Endodermal cell (in vitro differentiated cells): Measurements from ENCODE around the gene SOX15. TPM values are rescaled to one million over a fixed set of nuclear protein-coding genes. Genes with fewer than 3 reads are reported as not detected.

ENCODE experiments used
- DNase-seq: peaks from one replicate; pipeline ENCODE4 v3.0.0-alpha.2; 2017
- H3K27ac ChIP-seq: 2 replicates; pipeline ENCODE4 v1.5.1; 2013; ENCODE audit warnings: mild to moderate bottlenecking, low read depth, low read length, moderate library complexity
- H3K27me3 ChIP-seq: 2 replicates; pipeline ENCODE4 v1.6.1; 2013; ENCODE audit warnings: mild to moderate bottlenecking, low read length, moderate library complexity; ENCODE audit not compliant: insufficient read depth, control insufficient read depth, poor library complexity, severe bottlenecking
- H3K36me3 ChIP-seq: 2 replicates; pipeline ENCODE4 v1.7.0; 2013; ENCODE audit warnings: mild to moderate bottlenecking, low read length, moderate library complexity; ENCODE audit not compliant: control insufficient read depth, insufficient read depth
- H3K4me1 ChIP-seq: one replicate; pipeline ENCODE4 v1.7.0; 2013; ENCODE audit warnings: low read length; ENCODE audit not compliant: control insufficient read depth, insufficient read depth
- H3K4me3 ChIP-seq: 2 replicates; pipeline ENCODE4 v1.5.1; 2013; ENCODE audit warnings: mild to moderate bottlenecking, low read length, moderate library complexity
- H3K9ac ChIP-seq: 2 replicates; pipeline ENCODE4 v1.6.1; 2013; ENCODE audit warnings: mild to moderate bottlenecking, low read length, moderate library complexity; ENCODE audit not compliant: poor library complexity, severe bottlenecking; ENCODE audit errors: extremely low read depth
- H3K9me3 ChIP-seq: 2 replicates; pipeline ENCODE4 v1.6.1; 2013; ENCODE audit warnings: mild to moderate bottlenecking, low read length, moderate library complexity; ENCODE audit not compliant: control insufficient read depth
- H3K27ac Mint-ChIP-seq: 2 replicates; pipeline ENCODE4 v1.8.0; 2020; ENCODE audit warnings: mixed read lengths
- H3K27me3 Mint-ChIP-seq: 2 replicates; pipeline ENCODE4 v1.8.0; 2021; ENCODE audit warnings: mild to moderate bottlenecking, mixed read lengths; ENCODE audit not compliant: insufficient read depth
- H3K36me3 Mint-ChIP-seq: 2 replicates; pipeline ENCODE4 v1.8.0; 2020; ENCODE audit warnings: low read depth, mixed read lengths
- H3K4me1 Mint-ChIP-seq: 2 replicates; pipeline ENCODE4 v1.8.0; 2020; ENCODE audit warnings: mixed read lengths
- H3K4me3 Mint-ChIP-seq: 2 replicates; pipeline ENCODE4 v1.8.0; 2020; ENCODE audit warnings: mild to moderate bottlenecking, moderate library complexity, mixed read lengths
- H3K9me3 Mint-ChIP-seq: 2 replicates; pipeline ENCODE4 v1.8.0; 2020; ENCODE audit warnings: mild to moderate bottlenecking, mixed read lengths
- CTCF ChIP-seq: fragments of 200-600 bp; sonication (generic); conservative IDR thresholded peaks from 2 replicates; pipeline ENCODE4 v1.5.0; 2021; ENCODE audit warnings: antibody characterized with exemption, mild to moderate bottlenecking
- WGBS, 2 experiments: methylation state at CpG; one replicate each; pipeline versions ENCODE4 v1.1.5 to v1.1.7; 2013; ENCODE audit warnings: missing lambda C conversion rate in 2 of 2, mixed read lengths in 1 of 2; ENCODE audit not compliant: insufficient coverage in 1 of 2, insufficient read length in 1 of 2; 5-methylcytosine and 5-hydroxymethylcytosine counted together
- total RNA-seq, 2 donors: library from RNA; stranded (reverse); fragmentation: NEBNext Ultra II Directional in 1 of 2; extraction: Animal tissue kit (Norgen Biotek cat#: 25700) in 1 of 2; gene quantifications; 2 replicates in 1 of 2; 3 replicates in 1 of 2; pipeline ENCODE4 v1.2.1, GENCODE V29; 2021

The SOX15 gene
- total RNA-seq, 2 donors from 2014 or later: 6.4 to 7.3 TPM

GRCh38 chr17:7557147-7557764, 32.6 kb downstream of the SOX15 start:
- H3K4me3 Mint-ChIP-seq: no peak overlapping the region
- no peak overlapping the region for H3K4me3 ChIP-seq

GRCh38 chr17:7556627-7557026, 33.3 kb downstream of the SOX15 start:
- H3K4me1 Mint-ChIP-seq: peaks cover 28% of the 10 kb centered on the region
- no peak overlapping the region for H3K27ac ChIP-seq

More at GRCh38 chr17:7557147-7557764, 32.6 kb downstream of the SOX15 start:
- no peaks in the 10 kb centered on the region for H3K36me3 ChIP-seq
- Mint-ChIP-seq H3K27me3 (no peaks in the 10 kb centered on the region), H3K4me1 (peaks cover 28% of the 10 kb centered on the region), H3K27ac (no peak overlapping the region), H3K9me3 (no peaks in the 10 kb centered on the region), H3K36me3 (no peaks in the 10 kb centered on the region)
- peaks cover 3% of the 10 kb centered on the region for H3K4me1 ChIP-seq
- H3K27me3 ChIP-seq: no peaks in the 10 kb centered on the region
- TF ChIP-seq CTCF: no peak
- peak; percentile 77 for DNase-seq
- no peak overlapping the region for H3K9ac ChIP-seq
- H3K9me3 ChIP-seq: no peaks in the 10 kb centered on the region
- WGBS, 2 experiments: 81 to 91% methylated on average over 11 to 19 of the region's 19 CpGs
- no peak overlapping the region for H3K27ac ChIP-seq

GRCh38 chr17:7555320-7555948, 34.5 kb downstream of the SOX15 start:
- WGBS, 2 experiments: 71 to 72% methylated on average over 8 to 10 of the region's 10 CpGs
- peak; percentile 68 for TF ChIP-seq CTCF

More at GRCh38 chr17:7556627-7557026, 33.3 kb downstream of the SOX15 start:
- Mint-ChIP-seq H3K9me3 (no peaks in the 10 kb centered on the region), H3K27me3 (no peaks in the 10 kb centered on the region), H3K27ac (no peak overlapping the region), H3K4me3 (no peak overlapping the region), H3K36me3 (no peaks in the 10 kb centered on the region)
- Histone ChIP-seq H3K9me3 (no peaks in the 10 kb centered on the region), H3K9ac (no peak overlapping the region), H3K27me3 (no peaks in the 10 kb centered on the region), H3K36me3 (no peaks in the 10 kb centered on the region), H3K4me1 (peaks cover 3% of the 10 kb centered on the region), H3K4me3 (no peak overlapping the region)
- WGBS, 2 experiments: 95 to 100% methylated on average over 4 to 12 of the region's 12 CpGs
- TF ChIP-seq CTCF: no peak
- DNase-seq: no peak

More at GRCh38 chr17:7555320-7555948, 34.5 kb downstream of the SOX15 start:
- H3K4me1 ChIP-seq: no peaks in the 10 kb centered on the region
- no peak overlapping the region for H3K9ac ChIP-seq
- H3K27me3 ChIP-seq: no peaks in the 10 kb centered on the region
- no peaks in the 10 kb centered on the region for H3K9me3 Mint-ChIP-seq
- no peaks in the 10 kb centered on the region for H3K9me3 ChIP-seq
- peak; percentile 65 for DNase-seq
- no peak overlapping the region for H3K4me3 ChIP-seq
- H3K27ac Mint-ChIP-seq: no peak overlapping the region
- H3K27ac ChIP-seq: no peak overlapping the region
- no peaks in the 10 kb centered on the region for H3K36me3 ChIP-seq
- H3K4me3 Mint-ChIP-seq: no peak overlapping the region
- peaks cover 20% of the 10 kb centered on the region for H3K4me1 Mint-ChIP-seq
- no peaks in the 10 kb centered on the region for H3K27me3 Mint-ChIP-seq
- H3K36me3 Mint-ChIP-seq: no peaks in the 10 kb centered on the region
